ENCODE results near the gene SVIL. TPM values are rescaled to one million over a fixed set of nuclear protein-coding genes. Genes with fewer than 3 reads are reported as not detected.
A peak's percentile ranks its signal among the peaks of the same experiment; 100 is the strongest.

The SVIL gene
- total RNA-seq, 2 experiments from 2014 or later = 10.3 to 12.8 TPM

DNA sequence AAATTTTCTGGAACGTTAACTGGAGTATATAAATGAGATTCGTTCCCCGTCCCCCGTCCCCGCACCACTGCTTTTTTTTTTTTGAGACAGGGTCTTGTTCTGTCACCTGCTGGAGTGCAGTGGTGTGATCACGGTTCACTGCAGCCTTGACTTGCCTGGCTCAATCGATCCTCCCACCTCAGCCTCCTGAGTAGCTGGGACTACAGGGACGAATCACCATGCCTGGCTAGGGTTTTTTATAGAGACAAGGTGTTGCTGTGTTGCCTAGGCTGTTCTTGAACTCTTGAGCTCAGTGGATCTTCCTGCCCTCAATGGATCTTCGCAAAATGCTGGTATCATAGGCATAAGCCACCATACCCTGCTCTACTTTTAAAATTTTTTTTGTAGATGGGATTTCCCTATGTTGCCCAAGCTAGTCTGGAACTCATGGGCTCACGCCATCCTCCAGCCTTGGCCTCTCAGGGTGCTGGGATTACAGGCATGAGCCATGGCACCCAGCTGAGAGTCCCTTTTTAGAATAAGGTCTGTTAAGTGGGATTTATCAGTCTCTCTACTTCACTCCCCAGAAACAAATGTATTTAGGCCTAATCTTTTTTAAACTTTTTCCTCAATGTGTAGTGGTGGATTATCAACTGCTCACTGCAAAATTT, 223.0 kb downstream of the SVIL start:
- Mint-ChIP-seq H3K9me3 (peaks cover 9% of the 10 kb centered on the region), H3K4me1 (peaks cover 29% of the 10 kb centered on the region), H3K27ac (no peak overlapping the region), H3K27me3 (no peaks in the 10 kb centered on the region), H3K36me3 (ENCODE audit: low read depth) (peaks cover 7% of the 10 kb centered on the region), H3K4me3 (no peak overlapping the region)
- no peak for DNase-seq
- ChIA-PET CTCF (no interaction called here), POLR2A (interaction anchor here (0.8 kb wide), 1 partner anchor 25 kb away, joined by 3 read pairs; no protein-coding TSS in a partner anchor)

DNA sequence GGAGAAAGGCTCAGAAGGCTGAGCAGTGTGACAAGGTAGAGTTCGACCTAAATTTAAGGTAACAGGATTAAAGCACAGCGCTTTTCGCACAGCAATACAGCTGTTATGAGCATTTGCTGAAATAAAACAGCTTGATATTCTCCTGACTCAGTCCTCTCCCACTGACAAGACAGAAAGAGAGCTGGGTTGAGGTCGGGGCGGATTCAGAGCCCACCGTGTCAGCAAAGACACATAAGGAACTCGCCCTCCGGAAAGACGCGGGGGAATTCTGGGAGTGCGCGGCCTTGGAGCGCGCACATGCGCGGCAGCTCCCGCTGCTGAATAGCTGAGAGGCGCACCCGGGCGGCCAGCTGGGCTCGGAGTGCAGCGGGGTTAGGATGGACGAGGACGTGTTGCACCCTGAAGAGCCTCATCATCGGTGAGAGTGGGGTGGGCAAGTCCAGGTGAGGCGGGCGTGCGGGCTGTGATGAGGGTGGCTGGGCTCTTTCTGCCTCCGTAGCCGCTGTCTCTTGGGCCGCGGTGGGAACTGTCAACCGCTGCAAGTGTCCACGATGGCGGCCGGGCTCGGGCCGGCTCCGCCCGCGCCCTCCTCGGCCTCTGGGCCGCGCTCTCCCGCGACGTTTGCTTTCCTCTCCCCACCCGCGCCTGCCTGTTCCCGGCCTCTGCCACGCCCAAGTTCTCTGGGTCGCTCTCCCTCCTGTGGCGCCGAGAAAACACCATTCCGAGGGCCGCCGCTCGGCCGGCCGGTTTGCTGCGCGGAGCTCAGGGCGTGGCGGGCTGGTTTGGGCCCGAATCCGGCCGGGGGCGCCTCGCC, 225.3 kb downstream of the SVIL start:
- no peaks in the 10 kb centered on the region for H3K36me3 Mint-ChIP-seq (ENCODE audit: low read depth)
- H3K4me3 Mint-ChIP-seq = peak overlapping the region; percentile 83
- peak; percentile 46 for DNase-seq
- peaks cover 9% of the 10 kb centered on the region for H3K9me3 Mint-ChIP-seq
- ChIA-PET CTCF (interaction anchor here (1.0 to 3.1 kb wide), 5 partner anchors 14 to 37 kb away, joined by 3 to 13 read pairs (median 4); no protein-coding TSS in a partner anchor), POLR2A (interaction anchor here (0.7 kb wide), 1 partner anchor 272 kb away, joined by 4 read pairs; no protein-coding TSS in a partner anchor)
- H3K27me3 Mint-ChIP-seq = no peaks in the 10 kb centered on the region
- H3K4me1 Mint-ChIP-seq = peaks cover 28% of the 10 kb centered on the region
- H3K27ac Mint-ChIP-seq = peak overlapping the region; percentile 83

DNA sequence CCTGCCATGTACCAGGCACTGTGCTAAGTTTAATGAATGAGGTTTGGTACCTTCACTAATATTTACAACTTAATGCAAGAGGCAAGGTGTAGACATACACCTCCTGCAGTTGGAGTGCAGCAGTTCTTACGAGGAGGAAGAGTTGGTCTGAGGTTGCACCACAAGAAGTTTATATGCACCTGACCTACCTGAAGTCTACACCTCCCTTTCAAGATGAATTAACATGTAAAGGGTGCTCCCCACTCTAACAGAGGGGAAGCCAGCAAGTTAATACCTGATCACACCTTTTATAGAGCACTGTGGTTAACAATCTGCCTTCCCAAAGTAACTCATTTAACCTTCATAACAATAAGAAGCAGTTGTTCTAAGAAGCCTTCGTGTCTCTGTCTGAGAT, 225.9 kb downstream of the SVIL start:
- Mint-ChIP-seq H3K36me3 (ENCODE audit: low read depth) (no peaks in the 10 kb centered on the region), H3K27me3 (no peaks in the 10 kb centered on the region), H3K27ac (no peak overlapping the region), H3K9me3 (peaks cover 9% of the 10 kb centered on the region), H3K4me3 (peak overlapping the region; percentile 83), H3K4me1 (peaks cover 27% of the 10 kb centered on the region)
- DNase-seq = no peak
- POLR2A ChIA-PET = interaction anchor here (0.7 kb wide), 1 partner anchor 272 kb away, joined by 4 read pairs; no protein-coding TSS in a partner anchor
- CTCF ChIA-PET = interaction anchor here (1.0 to 3.1 kb wide), 4 partner anchors 14 to 22 kb away, joined by 3 to 13 read pairs (median 4); no protein-coding TSS in a partner anchor
